GF-D8 (cell line): ENCODE data around the gene HDAC4.

ENCODE experiments used
- DNase-seq: peaks from one replicate; lab custom pipeline; 2025; lab: John Stamatoyannopoulos, UW

HDAC4 gene

GRCh38 chr2:239252801-239253200 is 148.0 kb downstream of the HDAC4 start:
- peak; percentile 65 for DNase-seq

GRCh38 chr2:239252393-239252792 is 148.4 kb downstream of the HDAC4 start:
- DNase-seq = peak; percentile 5

- no peak for DNase-seq
Observed at GRCh38 chr2:239251971-239252370, 148.8 kb downstream of the HDAC4 start.

- DNase-seq = no peak
Observed at GRCh38 chr2:239250216-239251081, 150.4 kb downstream of the HDAC4 start.

- DNase-seq = no peak
Observed at GRCh38 chr2:239249776-239250175, 151.0 kb downstream of the HDAC4 start.

GRCh38 chr2:239249048-239249447 is 151.8 kb downstream of the HDAC4 start:
- no peak for DNase-seq

- DNase-seq = no peak
Observed at GRCh38 chr2:239247401-239248245, 153.2 kb downstream of the HDAC4 start.

DNA sequence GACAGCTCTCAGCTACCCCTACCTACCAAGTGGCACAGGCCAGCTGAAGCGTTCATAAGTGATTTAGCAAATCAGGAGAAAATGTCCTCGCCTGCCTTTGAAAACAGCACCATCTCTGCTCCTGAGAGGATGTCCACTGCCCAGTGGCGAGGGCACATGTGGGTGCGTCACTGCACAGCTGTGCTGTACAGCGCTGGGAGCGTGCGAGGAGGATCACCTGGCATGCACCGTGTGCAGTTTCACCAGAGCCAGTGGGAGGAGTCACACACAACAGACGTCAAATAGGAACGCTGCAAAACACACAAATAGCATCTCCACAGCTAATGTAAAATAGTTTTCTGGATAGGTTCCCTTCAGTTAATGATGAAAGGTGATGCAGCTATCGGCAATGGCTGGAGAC is 154.1 kb downstream of the HDAC4 start:
- DNase-seq = no peak

- DNase-seq = no peak
Observed at GRCh38 chr2:239245872-239246721, 154.7 kb downstream of the HDAC4 start.

GRCh38 chr2:239245107-239245506 is 155.7 kb downstream of the HDAC4 start:
- DNase-seq = no peak

GRCh38 chr2:239244625-239245024 is 156.2 kb downstream of the HDAC4 start:
- DNase-seq = no peak

DNA sequence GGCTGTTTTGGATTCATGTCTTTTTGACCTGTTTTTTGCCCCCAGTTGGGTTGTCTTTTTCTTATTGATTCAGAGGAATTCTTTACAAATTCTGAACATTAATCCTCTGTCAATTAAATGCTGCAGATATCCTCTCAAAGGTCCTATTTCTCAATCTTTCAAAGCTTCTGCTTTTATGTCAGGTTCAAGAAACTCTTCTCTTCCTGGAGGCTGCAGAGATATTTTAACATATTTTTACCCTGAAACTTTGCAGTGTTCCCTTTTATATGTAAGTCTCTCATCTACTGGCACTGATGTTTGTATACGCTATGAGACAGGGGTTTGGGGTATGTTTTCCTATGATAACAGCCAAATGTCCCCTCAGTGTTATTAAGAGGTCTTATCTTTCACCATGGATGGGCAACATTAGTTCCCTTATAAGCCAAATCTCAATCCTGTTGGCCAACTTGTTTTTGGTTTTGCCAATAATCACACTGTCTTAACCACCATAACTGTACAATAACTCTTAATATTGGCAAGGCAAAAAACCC is 159.3 kb downstream of the HDAC4 start:
- DNase-seq = peak; percentile 39

DNA sequence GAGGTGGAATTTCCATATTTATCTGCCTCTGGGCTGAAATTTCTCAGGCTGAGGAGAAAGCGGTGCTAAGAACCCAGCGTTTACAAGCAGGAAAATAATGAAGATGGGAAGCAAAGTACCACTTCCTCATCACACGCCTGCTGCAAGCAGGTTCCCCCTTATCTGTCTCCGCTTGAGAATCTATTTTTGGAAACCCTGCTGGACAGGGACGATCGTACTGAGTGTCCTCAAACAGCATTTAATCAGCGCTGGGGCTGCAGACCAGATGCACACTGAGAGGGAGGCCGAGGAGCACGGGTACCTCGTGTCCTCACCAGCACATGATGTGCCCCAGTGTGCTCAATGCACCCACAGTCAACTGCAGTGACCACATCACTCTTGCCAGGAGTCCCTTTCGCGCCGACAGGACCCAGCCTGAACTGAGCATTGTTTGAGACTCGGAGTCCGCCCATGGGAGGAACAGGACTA is 160.4 kb downstream of the HDAC4 start:
- peak; percentile 58 for DNase-seq

- peak; percentile 72 for DNase-seq
Observed at GRCh38 chr2:239239607-239240413, 161.0 kb downstream of the HDAC4 start.

GRCh38 chr2:239238839-239239606 is 161.8 kb downstream of the HDAC4 start:
- DNase-seq = no peak

- DNase-seq = no peak
Observed at GRCh38 chr2:239238381-239238780, 162.4 kb downstream of the HDAC4 start.

DNA sequence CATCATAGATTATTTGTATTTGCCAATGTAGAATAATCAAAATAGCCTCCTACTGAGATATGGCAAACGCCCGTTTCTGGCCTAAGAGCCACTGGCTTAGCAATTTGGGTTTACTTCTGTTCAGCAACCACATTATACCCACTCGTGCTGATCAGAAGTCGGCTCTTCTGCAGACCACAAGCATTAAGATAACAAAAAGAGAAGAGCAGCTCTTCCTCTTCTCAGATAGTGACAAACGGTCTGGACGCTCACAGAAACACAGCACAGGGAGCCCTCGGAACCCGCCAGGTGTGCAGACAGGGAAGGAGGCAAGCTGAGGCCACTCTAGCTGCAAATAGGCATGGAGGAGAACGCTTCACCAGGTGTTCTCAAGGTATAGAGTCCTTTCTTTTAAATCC is 164.0 kb downstream of the HDAC4 start:
- peak; percentile 63 for DNase-seq

GRCh38 chr2:239236043-239236807 is 164.6 kb downstream of the HDAC4 start:
- no peak for DNase-seq

DNA sequence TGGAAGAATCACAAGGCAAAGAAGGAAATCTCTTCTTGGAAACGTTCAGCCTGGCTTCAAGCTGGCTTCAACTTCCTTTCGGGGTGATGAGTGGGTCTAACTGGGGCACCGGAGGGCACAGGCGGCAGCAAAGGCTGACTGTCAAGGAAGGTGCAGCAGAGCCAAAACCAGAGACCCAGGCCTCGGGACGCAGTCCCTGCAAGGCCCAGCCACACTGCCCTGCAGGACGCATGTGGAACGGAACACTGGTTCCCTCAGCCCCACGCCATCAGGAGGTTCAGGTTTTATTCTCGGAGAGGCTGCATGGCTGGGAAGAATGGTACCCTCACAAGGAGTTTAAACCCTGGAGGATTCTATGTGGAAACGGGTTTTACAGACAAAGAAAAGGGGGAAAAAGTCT is 165.5 kb downstream of the HDAC4 start:
- no peak for DNase-seq
